WI38 (cell line): ENCODE data around the gene ST8SIA6.
"Not testable (repeated sequence)": the region's sequence is repeated elsewhere in the genome, so short reads cannot be mapped to it uniquely, and the experiment has no call there.

ENCODE experiments used
- H3K4me3 ChIP-seq: 2 replicates; pipeline ENCODE4 v1.5.1; 2011; ENCODE audit warnings: low read depth, mild to moderate bottlenecking, control low read depth, low read length
- TF ChIP-seq, protein P1 (sequence below): IDR thresholded peaks from 2 replicates; pipeline ENCODE4 v1.5.1; 2012; ENCODE audit warnings: low read depth, mild to moderate bottlenecking, control low read depth, low read length

Gene ST8SIA6, protein sequence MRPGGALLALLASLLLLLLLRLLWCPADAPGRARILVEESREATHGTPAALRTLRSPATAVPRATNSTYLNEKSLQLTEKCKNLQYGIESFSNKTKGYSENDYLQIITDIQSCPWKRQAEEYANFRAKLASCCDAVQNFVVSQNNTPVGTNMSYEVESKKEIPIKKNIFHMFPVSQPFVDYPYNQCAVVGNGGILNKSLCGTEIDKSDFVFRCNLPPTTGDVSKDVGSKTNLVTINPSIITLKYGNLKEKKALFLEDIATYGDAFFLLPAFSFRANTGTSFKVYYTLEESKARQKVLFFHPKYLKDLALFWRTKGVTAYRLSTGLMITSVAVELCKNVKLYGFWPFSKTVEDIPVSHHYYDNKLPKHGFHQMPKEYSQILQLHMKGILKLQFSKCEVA

DNA sequence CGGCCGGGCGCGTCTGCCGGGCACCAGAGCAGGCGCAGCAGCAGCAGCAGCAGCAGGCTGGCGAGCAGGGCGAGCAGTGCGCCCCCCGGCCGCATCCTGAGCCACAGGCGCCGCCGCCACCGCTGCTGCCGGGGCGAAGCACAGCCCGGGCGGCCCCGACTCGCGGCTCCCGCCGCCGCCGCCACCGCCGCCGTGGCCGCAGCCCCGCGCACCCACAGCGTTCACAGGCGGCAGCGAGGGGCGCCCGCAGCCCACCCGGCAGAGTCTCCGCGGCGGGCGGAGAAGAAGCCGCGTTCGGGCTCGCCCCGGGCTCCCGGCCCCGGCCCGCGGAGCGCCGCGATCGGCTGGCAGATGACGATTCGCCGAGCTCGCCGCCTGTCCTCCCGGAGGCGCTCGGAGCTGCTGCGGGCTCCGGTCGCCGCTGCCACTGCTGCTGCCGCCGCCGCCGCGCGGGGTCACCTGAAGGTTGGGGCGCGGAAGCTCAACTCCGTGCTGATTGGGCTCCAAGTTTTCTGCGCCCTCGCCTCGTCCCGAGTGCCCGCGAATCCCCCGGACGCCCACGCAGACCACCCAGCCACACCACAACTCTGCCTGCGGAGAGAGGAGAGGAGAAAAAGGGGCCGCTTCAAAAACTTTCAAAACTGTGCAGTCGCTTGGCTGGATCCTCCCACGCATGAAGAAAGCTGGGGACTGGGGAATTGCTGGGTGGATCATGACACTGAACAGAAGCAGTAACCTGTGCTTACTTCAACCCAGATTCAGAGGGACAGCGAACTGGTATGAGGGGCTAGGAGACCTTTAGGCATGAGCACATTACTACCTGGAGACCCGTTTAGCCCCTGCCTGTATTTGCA lies at the start of gene ST8SIA6:
Gene ST8SIA6 (minus strand): TSS at position 435 of the 854 bp plus-strand sequence. CDS start 340 bp downstream, at position 95.
- TF ChIP-seq, protein P1, sequence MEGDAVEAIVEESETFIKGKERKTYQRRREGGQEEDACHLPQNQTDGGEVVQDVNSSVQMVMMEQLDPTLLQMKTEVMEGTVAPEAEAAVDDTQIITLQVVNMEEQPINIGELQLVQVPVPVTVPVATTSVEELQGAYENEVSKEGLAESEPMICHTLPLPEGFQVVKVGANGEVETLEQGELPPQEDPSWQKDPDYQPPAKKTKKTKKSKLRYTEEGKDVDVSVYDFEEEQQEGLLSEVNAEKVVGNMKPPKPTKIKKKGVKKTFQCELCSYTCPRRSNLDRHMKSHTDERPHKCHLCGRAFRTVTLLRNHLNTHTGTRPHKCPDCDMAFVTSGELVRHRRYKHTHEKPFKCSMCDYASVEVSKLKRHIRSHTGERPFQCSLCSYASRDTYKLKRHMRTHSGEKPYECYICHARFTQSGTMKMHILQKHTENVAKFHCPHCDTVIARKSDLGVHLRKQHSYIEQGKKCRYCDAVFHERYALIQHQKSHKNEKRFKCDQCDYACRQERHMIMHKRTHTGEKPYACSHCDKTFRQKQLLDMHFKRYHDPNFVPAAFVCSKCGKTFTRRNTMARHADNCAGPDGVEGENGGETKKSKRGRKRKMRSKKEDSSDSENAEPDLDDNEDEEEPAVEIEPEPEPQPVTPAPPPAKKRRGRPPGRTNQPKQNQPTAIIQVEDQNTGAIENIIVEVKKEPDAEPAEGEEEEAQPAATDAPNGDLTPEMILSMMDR = no peak
- peak within 1 kb of the TSS; percentile 60 for H3K4me3 ChIP-seq

- no peak overlapping the region for H3K4me3 ChIP-seq
- TF ChIP-seq, protein P1 = no peak
These were observed 49.4 kb upstream of the ST8SIA6 start for GRCh38 chr10:17503795-17504194.

DNA sequence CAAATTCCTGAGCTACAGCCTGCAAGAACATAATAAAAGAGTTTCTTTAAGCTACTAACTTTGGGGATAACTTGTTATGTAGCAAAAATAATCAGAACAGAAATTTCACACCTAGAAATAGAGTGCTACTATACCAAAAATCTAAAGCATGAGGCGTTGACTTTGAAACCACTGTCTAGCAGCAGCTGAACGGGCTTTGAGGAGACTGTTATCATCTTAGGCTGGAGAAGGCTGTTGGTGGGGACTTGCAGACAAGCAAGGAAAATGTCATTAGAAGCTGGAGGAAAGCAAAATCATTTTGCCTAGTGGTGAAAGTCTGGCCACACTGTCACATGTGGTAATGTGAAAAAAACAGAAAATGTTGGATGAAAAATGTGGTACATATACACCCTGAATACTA lies 48.4 kb upstream of the ST8SIA6 start:
- H3K4me3 ChIP-seq = no peak overlapping the region
- TF ChIP-seq, protein P1 = no peak

- H3K4me3 ChIP-seq = not testable (repeated sequence)
These were observed 44.6 kb upstream of the ST8SIA6 start for GRCh38 chr10:17499014-17499413.

- TF ChIP-seq, protein P1 = no peak
- no peak overlapping the region for H3K4me3 ChIP-seq
These were observed 43.1 kb upstream of the ST8SIA6 start for GRCh38 chr10:17497446-17498030.

DNA sequence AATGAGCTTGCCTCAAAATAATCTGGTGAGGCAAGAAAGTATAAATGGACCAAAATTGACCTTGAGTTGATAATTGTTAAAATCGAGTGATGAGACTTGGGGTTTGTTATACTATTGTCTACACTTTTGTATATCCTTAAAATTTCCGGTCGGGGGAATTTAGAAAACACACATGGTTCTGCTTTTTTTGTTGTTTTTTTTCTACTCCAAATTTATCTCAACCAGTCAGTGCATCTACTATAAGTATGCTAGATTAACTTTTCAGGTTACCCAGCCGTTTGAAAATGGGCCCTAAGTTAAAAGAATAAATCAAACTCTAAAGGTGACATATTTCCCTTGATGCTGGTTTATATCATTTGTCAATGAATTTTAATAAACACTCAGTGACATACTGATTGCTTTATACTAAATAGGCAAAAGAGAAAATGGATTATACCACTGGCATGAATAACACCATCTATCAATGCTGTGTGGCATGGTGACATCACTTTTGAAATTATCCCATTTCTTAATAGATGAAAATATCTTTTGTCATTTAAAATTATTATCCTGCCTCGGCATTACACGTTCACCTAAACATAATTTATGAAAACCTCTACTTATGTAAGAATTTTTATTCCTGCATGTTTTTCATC lies 40.3 kb upstream of the ST8SIA6 start:
- TF ChIP-seq, protein P1 = no peak
- H3K4me3 ChIP-seq = no peak overlapping the region

DNA sequence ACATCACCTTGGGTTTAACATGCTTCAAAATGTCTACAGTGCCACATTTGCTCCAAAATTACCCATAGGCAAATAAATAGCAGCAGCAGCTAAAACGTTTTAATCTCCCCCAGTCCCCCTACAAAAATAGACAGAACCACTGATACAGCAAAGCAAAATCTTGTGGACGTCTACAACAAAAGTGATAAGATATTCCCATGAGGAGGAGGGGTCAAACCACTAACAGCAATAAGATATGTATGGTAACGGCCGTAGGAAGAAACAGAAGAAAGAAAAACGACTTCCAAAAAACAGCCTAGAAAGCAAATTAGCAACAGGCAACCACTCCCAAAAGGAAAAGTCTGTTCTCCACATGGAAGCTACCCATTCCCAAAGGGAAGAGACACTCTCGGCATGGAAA lies 34.5 kb upstream of the ST8SIA6 start:
- TF ChIP-seq, protein P1 = no peak
- no peak overlapping the region for H3K4me3 ChIP-seq
